GM12878 (cell line): ENCODE data around the gene BMPR2. TPM values are rescaled to one million over a fixed set of nuclear protein-coding genes. Genes with fewer than 3 reads are reported as not detected.

Experiments
- ATAC-seq: fragments of 200-7000 bp; cut with Tn5 transposase; 3 replicates; pipeline ENCODE4 v1.9.1; 2020; ENCODE audit warnings: mild to moderate bottlenecking, moderate library complexity
- BruUV-seq: library from RNA; stranded (reverse); fragments of 400-500 nt; replicated peaks from 2 replicates; lab custom pipeline; 2021; lab: Mats Ljungman, UMichigan
- CTCF ChIA-PET: fragments of 300-600 bp; sonication (Branson Sonifier 250); formaldehyde crosslinking; extraction: SDS; loops from one replicate; lab custom pipeline; 2021; ENCODE audit warnings: inconsistent platforms; lab: Yijun Ruan, JAX
- POLR2A ChIA-PET: fragments of 350-600 bp; formaldehyde crosslinking; extraction: SDS; loops from one replicate; lab custom pipeline; 2021; ENCODE audit warnings: inconsistent platforms; lab: Charles Lee
- RAD21 ChIA-PET: fragments of 300-600 bp; sonication (Branson Sonifier 250); formaldehyde crosslinking; loops from one replicate; lab custom pipeline; 2023; ENCODE audit warnings: antibody characterized with exemption; ENCODE audit not compliant: unreplicated experiment; lab: Charles Lee
- SMC1A ChIA-PET: fragments of 300-600 bp; sonication (Branson Sonifier 250); formaldehyde crosslinking; loops from one replicate; lab custom pipeline; 2023; ENCODE audit not compliant: unreplicated experiment, uncharacterized antibody; lab: Charles Lee
- DNase-seq: peaks from one replicate; pipeline ENCODE4 v3.0.0-alpha.2; 2011; ENCODE audit warnings: low read depth, low spot score
- FAIRE-seq: peaks from 3 replicates; lab custom pipeline; 2011; peaks lifted over from hg19 to GRCh38; lab: Jason Lieb, UNC
- H2AFZ ChIP-seq: 2 replicates; pipeline ENCODE4 v1.6.0; 2011; ENCODE audit warnings: low read depth, low read length, control low read depth; ENCODE audit not compliant: control insufficient read depth
- H3K27ac ChIP-seq: 2 replicates; pipeline ENCODE4 v1.5.1; 2011; ENCODE audit warnings: control low read depth; ENCODE audit not compliant: control insufficient read depth, insufficient read depth
- H3K27me3 ChIP-seq, 2 experiments: replicated peaks in 1 of 2; 2 replicates each; pipeline versions ENCODE4 v1.6.0 to v1.6.1; 2011; ENCODE audit warnings: low read length in 1 of 2; ENCODE audit not compliant: control insufficient read depth in 2 of 2, insufficient read depth in 2 of 2
- H3K36me3 ChIP-seq, 2 experiments: 2 replicates each; pipeline ENCODE4 v1.5.1; 2011; ENCODE audit warnings: low read length in 1 of 2; ENCODE audit not compliant: control insufficient read depth in 2 of 2, insufficient read depth in 2 of 2
- H3K4me1 ChIP-seq: 2 replicates; pipeline ENCODE4 v1.6.1; 2011; ENCODE audit warnings: mild to moderate bottlenecking, low read length, moderate library complexity, mixed read lengths; ENCODE audit not compliant: control insufficient read depth, insufficient read depth
- H3K4me2 ChIP-seq: 2 replicates; pipeline ENCODE4 v1.6.0; 2011; ENCODE audit warnings: control low read depth; ENCODE audit not compliant: control insufficient read depth, insufficient read depth
- H3K4me3 ChIP-seq: fragments of 200-600 bp; sonication (generic); 2 replicates; pipeline ENCODE4 v1.5.1; 2016
- H3K79me2 ChIP-seq: 2 replicates; pipeline ENCODE4 v1.6.0; 2011; ENCODE audit warnings: low read length; ENCODE audit not compliant: control insufficient read depth, insufficient read depth
- H3K9ac ChIP-seq: 2 replicates; pipeline ENCODE4 v1.8.0; 2011; ENCODE audit warnings: low read length, control low read depth, mixed read lengths; ENCODE audit not compliant: control insufficient read depth, insufficient read depth
- H3K9me3 ChIP-seq: replicated peaks from 3 replicates; pipeline ENCODE4 v1.5.1; 2011; ENCODE audit warnings: mild to moderate bottlenecking, low read length; ENCODE audit not compliant: control insufficient read depth, insufficient read depth
- H4K20me1 ChIP-seq: 2 replicates; pipeline ENCODE4 v1.6.0; 2011; ENCODE audit not compliant: control insufficient read depth, insufficient read depth
- FOS ChIP-seq: IDR thresholded peaks from 3 replicates; pipeline ENCODE4 v1.6.1; 2011; ENCODE audit warnings: borderline replicate concordance; ENCODE audit not compliant: insufficient read length; ENCODE audit errors: extremely low read depth
- IKZF2 ChIP-seq, 2 experiments: fragments of 450-650 bp; IDR thresholded peaks; 2 replicates each; pipeline ENCODE4 v1.6.1; 2017; ENCODE audit warnings: mild to moderate bottlenecking in 2 of 2, moderate library complexity in 2 of 2
- MEF2A ChIP-seq: IDR thresholded peaks from 2 replicates; pipeline ENCODE4 v1.6.1; 2011; ENCODE audit warnings: low read depth, mild to moderate bottlenecking, low read length, moderate library complexity; ENCODE audit not compliant: insufficient read depth
- MEF2B ChIP-seq: fragments of 450-650 bp; IDR thresholded peaks from 2 replicates; pipeline ENCODE4 v1.6.1; 2018; ENCODE audit warnings: mild to moderate bottlenecking, moderate library complexity; ENCODE audit not compliant: partially characterized antibody, poor library complexity, severe bottlenecking
- MXI1 ChIP-seq: fragments of 150-350 bp; IDR thresholded peaks from 2 replicates; pipeline ENCODE4 v1.6.1; 2011; ENCODE audit warnings: low read depth, mild to moderate bottlenecking, inconsistent platforms, low read length, improper control_type of control experiment
- PBX3 ChIP-seq: IDR thresholded peaks from 2 replicates; pipeline ENCODE4 v1.6.1; 2011; ENCODE audit warnings: mild to moderate bottlenecking, low read depth, low read length, moderate library complexity; ENCODE audit not compliant: insufficient replicate concordance
- SMARCA5 ChIP-seq: fragments of 450-650 bp; IDR thresholded peaks from 2 replicates; pipeline ENCODE4 v1.6.1; 2017; ENCODE audit warnings: mild to moderate bottlenecking
- SRF ChIP-seq, 2 experiments: IDR thresholded peaks; 2 replicates each; pipeline ENCODE4 v1.6.1; 2011; ENCODE audit warnings: low read depth in 2 of 2, low read length in 2 of 2, mild to moderate bottlenecking in 1 of 2, moderate library complexity in 1 of 2
- YBX1 ChIP-seq: fragments of 450-650 bp; IDR thresholded peaks from 2 replicates; pipeline ENCODE4 v1.6.1; 2016; ENCODE audit warnings: antibody characterized with exemption
- YY1 ChIP-seq: IDR thresholded peaks from 2 replicates; pipeline ENCODE4 v1.6.1; 2011; ENCODE audit warnings: low read depth, mild to moderate bottlenecking, low read length
- ZNF217 ChIP-seq: fragments of 450-650 bp; IDR thresholded peaks from 2 replicates; pipeline ENCODE4 v1.6.1; 2017; ENCODE audit warnings: antibody characterized with exemption, mild to moderate bottlenecking
- WGBS: methylation state at CpG from one replicate; pipeline ENCODE4 v1.1.6; 2016; ENCODE audit warnings: low lambda C conversion rate; ENCODE audit not compliant: insufficient replicate concordance, insufficient coverage; ENCODE audit errors: missing lambda C conversion rate; 5-methylcytosine and 5-hydroxymethylcytosine counted together
- in situ Hi-C: fragments of 300-500 bp; cut with MboI; formaldehyde crosslinking; loops from 9 replicates; pipeline ENCODE4 v1.14.3; 2018; ENCODE audit warnings: mixed read lengths
- intact Hi-C: fragments of 100-400 bp; cut with micrococcal nuclease; formaldehyde crosslinking; loops from one replicate; pipeline ENCODE4 v1.14.2; 2022; ENCODE audit not compliant: unreplicated experiment
- polyA plus RNA-seq, 11 experiments: library from polyadenylated mRNA; depleted of rRNA in 4 of 11; unstranded in 6 of 11; stranded (reverse) in 5 of 11; fragments of >200 nt; fragmentation: Nextera tagmentation in 4 of 11; fragmentation: Illumina TruSeq in 1 of 11; extraction: Ambion mirVana in 4 of 11; extraction: Trizol in 1 of 11; gene quantifications; 1 replicate in 1 of 11; 2 replicates in 10 of 11; pipeline versions ENCODE4 v1.2.1 to v1.2.3, GENCODE V29; 2011 to 2016; ENCODE audit warnings: inconsistent platforms in 2 of 11, missing spikeins in 2 of 11, low read depth in 1 of 11
- total RNA-seq, 4 experiments: library from RNA; depleted of rRNA in 3 of 4; stranded (reverse); fragments of >200 nt in 3 of 4; fragmentation: Illumina TruSeq in 1 of 4; extraction: Trizol in 1 of 4; gene quantifications; 2 replicates each; pipeline versions ENCODE4 v1.2.1 to v1.2.3, GENCODE V29; 2013 to 2021
- TF ChIP-seq, protein P1 (sequence below): fragments of 450-650 bp; formaldehyde crosslinking; IDR thresholded peaks from 2 replicates; pipeline ENCODE4 v1.4.0; 2020; ENCODE audit warnings: mild to moderate bottlenecking, moderate library complexity
- TF ChIP-seq, protein P2 (sequence below): fragments of 450-650 bp; conservative IDR thresholded peaks from 2 replicates; pipeline ENCODE4 v1.6.1; 2017; ENCODE audit warnings: mild to moderate bottlenecking, moderate library complexity

The BMPR2 gene
- total and polyA plus RNA-seq, 10 of the 15 experiments (the other 5 are each of a cell fraction or from before 2014, with no cell fraction given), result 2.4 to 33.0 (median 7.1) TPM

DNA sequence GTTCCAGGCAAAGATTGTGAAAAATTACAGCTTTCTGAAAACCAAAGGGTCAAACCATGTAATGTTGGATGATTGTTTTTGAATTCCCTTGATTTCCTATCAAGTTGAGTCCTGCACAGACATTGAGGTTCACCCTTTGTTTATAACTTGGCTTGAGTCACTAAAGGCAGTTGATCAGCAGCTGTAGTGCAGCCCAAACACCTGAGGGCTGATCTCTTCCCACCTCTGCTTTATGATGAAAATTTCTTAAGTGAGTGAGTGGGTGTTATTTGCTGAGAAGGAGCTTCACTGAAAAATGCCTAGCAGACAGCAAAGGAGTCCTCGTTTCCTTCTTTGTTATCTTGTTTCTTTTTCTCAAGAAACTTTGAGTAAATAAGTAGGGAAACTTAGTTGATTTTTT is 31.9 kb upstream of the BMPR2 start (continued):
- TF ChIP-seq MEF2A (no peak), YBX1 (no peak), MXI1 (no peak), MEF2B (no peak), FOS (no peak)
- TF ChIP-seq, protein P1, sequence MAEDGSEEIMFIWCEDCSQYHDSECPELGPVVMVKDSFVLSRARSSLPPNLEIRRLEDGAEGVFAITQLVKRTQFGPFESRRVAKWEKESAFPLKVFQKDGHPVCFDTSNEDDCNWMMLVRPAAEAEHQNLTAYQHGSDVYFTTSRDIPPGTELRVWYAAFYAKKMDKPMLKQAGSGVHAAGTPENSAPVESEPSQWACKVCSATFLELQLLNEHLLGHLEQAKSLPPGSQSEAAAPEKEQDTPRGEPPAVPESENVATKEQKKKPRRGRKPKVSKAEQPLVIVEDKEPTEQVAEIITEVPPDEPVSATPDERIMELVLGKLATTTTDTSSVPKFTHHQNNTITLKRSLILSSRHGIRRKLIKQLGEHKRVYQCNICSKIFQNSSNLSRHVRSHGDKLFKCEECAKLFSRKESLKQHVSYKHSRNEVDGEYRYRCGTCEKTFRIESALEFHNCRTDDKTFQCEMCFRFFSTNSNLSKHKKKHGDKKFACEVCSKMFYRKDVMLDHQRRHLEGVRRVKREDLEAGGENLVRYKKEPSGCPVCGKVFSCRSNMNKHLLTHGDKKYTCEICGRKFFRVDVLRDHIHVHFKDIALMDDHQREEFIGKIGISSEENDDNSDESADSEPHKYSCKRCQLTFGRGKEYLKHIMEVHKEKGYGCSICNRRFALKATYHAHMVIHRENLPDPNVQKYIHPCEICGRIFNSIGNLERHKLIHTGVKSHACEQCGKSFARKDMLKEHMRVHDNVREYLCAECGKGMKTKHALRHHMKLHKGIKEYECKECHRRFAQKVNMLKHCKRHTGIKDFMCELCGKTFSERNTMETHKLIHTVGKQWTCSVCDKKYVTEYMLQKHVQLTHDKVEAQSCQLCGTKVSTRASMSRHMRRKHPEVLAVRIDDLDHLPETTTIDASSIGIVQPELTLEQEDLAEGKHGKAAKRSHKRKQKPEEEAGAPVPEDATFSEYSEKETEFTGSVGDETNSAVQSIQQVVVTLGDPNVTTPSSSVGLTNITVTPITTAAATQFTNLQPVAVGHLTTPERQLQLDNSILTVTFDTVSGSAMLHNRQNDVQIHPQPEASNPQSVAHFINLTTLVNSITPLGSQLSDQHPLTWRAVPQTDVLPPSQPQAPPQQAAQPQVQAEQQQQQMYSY (CRISPR knock-in tag), result no peak

DNA sequence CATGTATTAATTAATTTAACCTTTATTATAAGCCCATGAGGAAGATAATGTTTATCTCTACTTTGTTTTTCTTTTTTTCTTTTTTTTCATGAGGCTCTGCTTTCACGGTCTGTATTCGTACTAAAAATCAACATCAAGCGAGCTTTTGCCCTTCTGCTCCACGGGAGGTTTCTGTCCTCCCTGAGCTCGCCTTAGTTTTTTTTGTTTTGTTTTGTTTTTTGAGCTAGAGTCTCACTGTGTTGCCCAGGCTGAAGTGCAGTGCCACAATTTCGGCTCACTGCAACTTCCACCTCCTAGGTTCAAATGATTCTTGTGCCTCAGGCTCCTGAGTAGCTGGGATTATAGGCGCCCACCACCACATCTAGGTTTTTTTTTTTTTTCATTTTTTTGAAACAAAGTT is 29.9 kb upstream of the BMPR2 start:
- WGBS, result 68% methylated on average over 7 of the region's 7 CpGs
- DNase-seq (no peak), ATAC-seq (no peak), FAIRE-seq (no peak)
- Histone ChIP-seq H3K9ac (no peak overlapping the region), H3K27ac (no peak overlapping the region), H3K79me2 (no peaks in the 10 kb centered on the region), H3K36me3 (no peaks in the 10 kb centered on the region), H3K4me3 (no peak overlapping the region), H3K4me2 (no peak overlapping the region), H2AFZ (no peak overlapping the region), H4K20me1 (no peaks in the 10 kb centered on the region), H3K4me1 (no peaks in the 10 kb centered on the region), H3K9me3 (no peaks in the 10 kb centered on the region), H3K27me3 (no peaks in the 10 kb centered on the region)
- POLR2A ChIA-PET, result interaction anchor here (0.6 kb wide), 1 partner anchor 205 kb away, joined by 6 read pairs; no protein-coding TSS in a partner anchor
- CTCF ChIA-PET, result interaction anchor here (0.6 kb wide), 1 partner anchor 865 kb away, joined by 3 read pairs; no protein-coding TSS in a partner anchor
- in situ Hi-C loops (no loop called here), intact Hi-C loops (no loop called here)
- SMC1A ChIA-PET, result interaction anchor here (0.6 kb wide), 1 partner anchor 16 kb away, joined by 3 read pairs; no protein-coding TSS in a partner anchor
- BruUV-seq, result no TSS peak
- no peak for TF ChIP-seq SRF (IDR thresholded peaks at IDR 0.05; ENCODE audit: low read depth in 2 of 2, low read length in 2 of 2)
- no peak for TF ChIP-seq SMARCA5
- TF ChIP-seq, protein P2, sequence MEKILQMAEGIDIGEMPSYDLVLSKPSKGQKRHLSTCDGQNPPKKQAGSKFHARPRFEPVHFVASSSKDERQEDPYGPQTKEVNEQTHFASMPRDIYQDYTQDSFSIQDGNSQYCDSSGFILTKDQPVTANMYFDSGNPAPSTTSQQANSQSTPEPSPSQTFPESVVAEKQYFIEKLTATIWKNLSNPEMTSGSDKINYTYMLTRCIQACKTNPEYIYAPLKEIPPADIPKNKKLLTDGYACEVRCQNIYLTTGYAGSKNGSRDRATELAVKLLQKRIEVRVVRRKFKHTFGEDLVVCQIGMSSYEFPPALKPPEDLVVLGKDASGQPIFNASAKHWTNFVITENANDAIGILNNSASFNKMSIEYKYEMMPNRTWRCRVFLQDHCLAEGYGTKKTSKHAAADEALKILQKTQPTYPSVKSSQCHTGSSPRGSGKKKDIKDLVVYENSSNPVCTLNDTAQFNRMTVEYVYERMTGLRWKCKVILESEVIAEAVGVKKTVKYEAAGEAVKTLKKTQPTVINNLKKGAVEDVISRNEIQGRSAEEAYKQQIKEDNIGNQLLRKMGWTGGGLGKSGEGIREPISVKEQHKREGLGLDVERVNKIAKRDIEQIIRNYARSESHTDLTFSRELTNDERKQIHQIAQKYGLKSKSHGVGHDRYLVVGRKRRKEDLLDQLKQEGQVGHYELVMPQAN, result no peak
- TF ChIP-seq ZNF217, result no peak
- no peak for TF ChIP-seq IKZF2 (IDR thresholded peaks at IDR 0.05)
- no peak for TF ChIP-seq YY1
- TF ChIP-seq PBX3, result no peak
- RAD21 ChIA-PET, result no interaction called here
